Measurements from ENCODE around the gene TFRC. TPM values are rescaled to one million over a fixed set of nuclear protein-coding genes. Genes with fewer than 3 reads are reported as not detected.
"Not testable (repeated sequence)": the region's sequence is repeated elsewhere in the genome, so short reads cannot be mapped to it uniquely, and the experiment has no call there.

The TFRC gene
- polyA plus RNA-seq, 1 experiment, result 155 TPM

- POLR2A ChIA-PET, result no interaction called here
- Histone ChIP-seq H3K9me3 (ENCODE audit: control insufficient read depth, insufficient read depth, low read length) (no peaks in the 10 kb centered on the region; the same call in 1 of the 2 replicates), H3K27ac (ENCODE audit: low read depth, low read length) (no peak overlapping the region), H3K4me3 (ENCODE audit: low read depth, low read length) (no peak overlapping the region), H3K27me3 (ENCODE audit: control insufficient read depth, insufficient read depth, low read length) (peaks cover 30% of the 10 kb centered on the region)
- DNase-seq (ENCODE audit: low read depth, low spot score), result no peak
- CTCF ChIA-PET, result interaction anchor here (1.2 kb wide), 1 partner anchor 16 kb away, joined by 3 read pairs; no protein-coding TSS in a partner anchor
- no peak for TF ChIP-seq CTCF (IDR thresholded peaks at IDR 0.05; ENCODE audit: low read depth, low read length)
Observed at GRCh38 chr3:196008387-196008786, 73.5 kb downstream of the TFRC start.

- no peak for TF ChIP-seq CTCF (IDR thresholded peaks at IDR 0.05; ENCODE audit: low read depth, low read length)
- no peak overlapping the region for H3K27ac ChIP-seq (ENCODE audit: low read depth, low read length)
- H3K9me3 ChIP-seq (ENCODE audit: control insufficient read depth, insufficient read depth, low read length), result no peaks in the 10 kb centered on the region; the same call in 1 of the 2 replicates
- peaks cover 34% of the 10 kb centered on the region for H3K27me3 ChIP-seq (ENCODE audit: control insufficient read depth, insufficient read depth, low read length)
- CTCF ChIA-PET, result no interaction called here
- POLR2A ChIA-PET, result no interaction called here
- no peak overlapping the region for H3K4me3 ChIP-seq (ENCODE audit: low read depth, low read length)
- DNase-seq (ENCODE audit: low read depth, low spot score), result no peak
Observed at GRCh38 chr3:196007744-196008335, 74.0 kb downstream of the TFRC start.

GRCh38 chr3:196005338-196005737 is 76.6 kb downstream of the TFRC start:
- POLR2A ChIA-PET; H3K9me3 ChIP-seq (ENCODE audit: control insufficient read depth, insufficient read depth, low read length); H3K27ac ChIP-seq (ENCODE audit: low read depth, low read length); H3K4me3 ChIP-seq (ENCODE audit: low read depth, low read length); DNase-seq (ENCODE audit: low read depth, low spot score); CTCF ChIA-PET: not testable (repeated sequence)
- peaks cover 30% of the 10 kb centered on the region for H3K27me3 ChIP-seq (ENCODE audit: control insufficient read depth, insufficient read depth, low read length)

DNA sequence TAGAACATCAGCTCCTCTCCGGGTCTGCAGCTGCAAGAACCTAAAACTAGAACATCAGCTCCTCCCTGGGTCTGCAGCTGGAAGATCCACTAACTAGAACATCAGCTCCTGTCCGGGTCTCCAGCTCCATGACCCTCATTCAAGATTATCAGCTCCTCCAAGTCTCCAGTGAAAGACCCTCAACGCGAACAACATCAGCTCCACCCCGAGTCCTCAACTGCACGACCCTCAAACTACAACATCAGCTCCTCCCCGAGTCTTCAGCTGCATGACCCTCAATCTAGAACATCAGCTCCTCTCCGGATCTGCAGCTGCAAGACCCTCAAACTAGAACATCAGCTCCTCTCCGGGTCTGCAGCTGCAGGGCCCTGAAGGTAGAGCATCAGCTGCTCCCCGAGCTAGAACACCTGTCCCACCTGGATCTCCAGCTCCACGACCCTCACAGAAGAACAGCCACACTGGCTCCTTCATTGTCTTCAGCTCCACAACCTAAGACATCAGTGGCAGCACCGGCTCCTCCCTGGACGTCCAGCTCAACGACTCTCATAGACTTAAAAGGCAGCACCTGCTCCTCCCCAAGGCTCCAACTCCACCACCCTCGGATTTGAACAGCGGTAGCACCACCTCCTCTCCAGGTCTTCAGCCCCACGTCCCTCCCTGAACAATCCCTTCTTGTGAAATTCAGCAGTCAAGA is 77.4 kb downstream of the TFRC start:
- H3K27ac ChIP-seq (ENCODE audit: low read depth, low read length); POLR2A ChIA-PET; DNase-seq (ENCODE audit: low read depth, low spot score); H3K9me3 ChIP-seq (ENCODE audit: control insufficient read depth, insufficient read depth, low read length); H3K4me3 ChIP-seq (ENCODE audit: low read depth, low read length): not testable (repeated sequence)
- CTCF ChIA-PET, result interaction anchor here (1.1 kb wide), 1 partner anchor 20 kb away, joined by 3 read pairs; no protein-coding TSS in a partner anchor
- peaks cover 32% of the 10 kb centered on the region for H3K27me3 ChIP-seq (ENCODE audit: control insufficient read depth, insufficient read depth, low read length)

DNA sequence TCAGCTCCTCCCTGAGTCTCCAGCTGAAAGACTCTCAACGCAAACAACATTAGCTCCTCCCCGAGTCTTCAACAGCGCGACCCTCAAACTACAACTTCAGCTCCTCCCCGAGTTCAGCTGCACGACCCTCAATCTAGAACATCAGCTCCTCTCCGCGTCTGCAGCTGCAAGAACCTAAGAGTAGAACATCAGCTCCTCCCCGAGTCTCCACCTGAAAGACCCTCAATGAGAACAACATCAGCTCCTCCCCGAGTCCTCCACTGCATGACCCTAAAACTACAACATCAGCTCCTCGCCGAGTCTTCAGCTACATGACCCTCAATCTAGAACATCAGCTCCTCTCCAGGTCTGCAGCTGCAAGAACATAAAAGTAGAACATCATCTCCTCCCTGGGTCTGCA is 78.3 kb downstream of the TFRC start:
- ChIA-PET CTCF (interaction anchor here (1.1 kb wide), 1 partner anchor 21 kb away, joined by 3 read pairs; no protein-coding TSS in a partner anchor), POLR2A (no interaction called here)
- no peak for DNase-seq (ENCODE audit: low read depth, low spot score)
- Histone ChIP-seq H3K9me3 (ENCODE audit: control insufficient read depth, insufficient read depth, low read length) (peaks cover 4% of the 10 kb centered on the region), H3K27ac (ENCODE audit: low read depth, low read length) (no peak overlapping the region), H3K4me3 (ENCODE audit: low read depth, low read length) (no peak overlapping the region), H3K27me3 (ENCODE audit: control insufficient read depth, insufficient read depth, low read length) (peaks cover 34% of the 10 kb centered on the region)
- TF ChIP-seq CTCF (IDR thresholded peaks at IDR 0.05; ENCODE audit: low read depth, low read length), result no peak

- POLR2A ChIA-PET, CTCF ChIA-PET: not testable (repeated sequence)
- H3K27me3 ChIP-seq (ENCODE audit: control insufficient read depth, insufficient read depth, low read length), result peaks cover 31% of the 10 kb centered on the region
Observed at GRCh38 chr3:196002721-196003120, 79.2 kb downstream of the TFRC start.

GRCh38 chr3:196001240-196001639 is 80.7 kb downstream of the TFRC start:
- H3K4me3 ChIP-seq (ENCODE audit: low read depth, low read length); H3K27ac ChIP-seq (ENCODE audit: low read depth, low read length); POLR2A ChIA-PET; CTCF ChIA-PET; H3K9me3 ChIP-seq (ENCODE audit: control insufficient read depth, insufficient read depth, low read length); DNase-seq (ENCODE audit: low read depth, low spot score): not testable (repeated sequence)
- peaks cover 30% of the 10 kb centered on the region for H3K27me3 ChIP-seq (ENCODE audit: control insufficient read depth, insufficient read depth, low read length)

More at GRCh38 chr3:196002721-196003120, 79.2 kb downstream of the TFRC start:
- H3K27ac ChIP-seq (ENCODE audit: low read depth, low read length); DNase-seq (ENCODE audit: low read depth, low spot score); H3K9me3 ChIP-seq (ENCODE audit: control insufficient read depth, insufficient read depth, low read length); H3K4me3 ChIP-seq (ENCODE audit: low read depth, low read length): not testable (repeated sequence)

DNA sequence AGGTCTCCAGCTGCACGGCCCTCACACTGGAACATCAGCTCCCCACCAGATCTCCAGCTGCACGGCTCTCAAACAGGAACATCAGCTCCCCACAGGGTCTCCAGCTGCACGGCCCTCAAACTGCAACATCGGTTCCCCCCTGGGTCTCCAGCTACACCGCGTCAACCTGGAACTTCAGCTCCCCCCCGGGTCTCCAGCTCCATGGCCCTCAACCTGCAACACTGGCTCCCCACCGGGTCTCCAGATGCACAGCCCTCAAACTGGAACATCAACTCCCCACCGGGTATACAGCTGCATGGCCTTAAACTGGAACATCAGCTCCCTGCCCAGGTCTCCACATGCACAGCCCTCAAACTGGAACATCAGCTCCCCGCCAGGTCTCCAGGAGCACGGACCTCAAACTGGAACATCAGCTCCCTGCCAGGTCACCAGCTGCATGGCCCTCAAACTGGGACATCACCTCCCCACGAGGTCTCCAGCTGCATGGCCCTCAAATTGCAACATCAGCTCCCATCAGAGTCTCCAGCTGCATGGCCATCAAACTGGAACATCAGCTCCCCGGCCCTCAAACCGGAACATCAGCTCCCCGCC is 81.4 kb downstream of the TFRC start:
- H3K4me3 ChIP-seq (ENCODE audit: low read depth, low read length); DNase-seq (ENCODE audit: low read depth, low spot score); CTCF ChIA-PET; H3K27ac ChIP-seq (ENCODE audit: low read depth, low read length); H3K9me3 ChIP-seq (ENCODE audit: control insufficient read depth, insufficient read depth, low read length): not testable (repeated sequence)
- POLR2A ChIA-PET, result interaction anchor here (1.0 kb wide), 1 partner anchor 60 kb away, joined by 4 read pairs; no protein-coding TSS in a partner anchor
- H3K27me3 ChIP-seq (ENCODE audit: control insufficient read depth, insufficient read depth, low read length), result peaks cover 30% of the 10 kb centered on the region

Measured in AG04450 (cell line).